NCI-H345 treated with DMSO at 0.1 percent for 48 hours (cell line): ENCODE results near the gene RAB5IF.
"Not testable (repeated sequence)": the region's sequence is repeated elsewhere in the genome, so short reads cannot be mapped to it uniquely, and the experiment has no call there.

ENCODE experiments used
- DNase-seq: peaks from one replicate; lab custom pipeline; 2025; ENCODE audit not compliant: unreplicated experiment; lab: John Stamatoyannopoulos, UW

The RAB5IF gene

GRCh38 chr20:36585410-36586125 lies 20.0 kb upstream of the RAB5IF start:
- DNase-seq, result peak; percentile 97

DNA sequence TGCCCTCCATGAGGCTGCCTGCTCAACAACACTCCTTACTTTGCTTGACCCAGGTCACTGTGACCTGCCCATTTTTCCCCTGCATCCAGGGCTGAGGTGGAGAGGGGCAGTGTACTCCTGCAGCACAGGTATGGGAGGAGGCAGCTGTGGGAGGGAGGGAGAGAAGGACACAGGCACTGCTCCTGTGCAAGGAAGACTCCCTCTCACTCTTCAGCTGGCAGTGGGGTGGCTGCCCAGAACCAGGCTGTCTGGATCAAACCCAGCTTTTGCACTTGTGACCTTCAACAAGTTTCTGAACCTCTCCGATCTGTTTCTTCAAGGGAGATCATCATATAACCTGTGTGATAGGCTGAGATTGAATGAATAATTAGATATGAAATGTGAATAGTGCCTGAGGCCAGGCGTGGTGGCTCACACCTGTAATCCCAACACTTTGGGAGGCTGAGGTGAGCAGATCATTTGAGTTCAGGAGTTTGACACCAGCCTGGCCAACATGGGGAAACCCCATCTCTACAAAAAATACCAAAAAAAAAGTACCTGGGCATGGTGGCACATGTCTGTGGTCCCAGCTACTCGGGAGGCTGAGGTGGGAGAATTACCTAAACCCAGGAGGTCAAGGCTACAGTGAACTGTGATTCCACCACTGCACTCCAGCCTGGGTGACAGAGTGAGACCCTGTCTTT lies 18.1 kb upstream of the RAB5IF start:
- DNase-seq, result no peak

- no peak for DNase-seq
Observed at GRCh38 chr20:36591281-36591680, 14.3 kb upstream of the RAB5IF start.

GRCh38 chr20:36591854-36592641 lies 13.5 kb upstream of the RAB5IF start:
- DNase-seq, result no peak

GRCh38 chr20:36593347-36593929 lies 12.1 kb upstream of the RAB5IF start:
- DNase-seq, result no peak

- no peak for DNase-seq
Observed at GRCh38 chr20:36599912-36600345, 5.7 kb upstream of the RAB5IF start.

DNA sequence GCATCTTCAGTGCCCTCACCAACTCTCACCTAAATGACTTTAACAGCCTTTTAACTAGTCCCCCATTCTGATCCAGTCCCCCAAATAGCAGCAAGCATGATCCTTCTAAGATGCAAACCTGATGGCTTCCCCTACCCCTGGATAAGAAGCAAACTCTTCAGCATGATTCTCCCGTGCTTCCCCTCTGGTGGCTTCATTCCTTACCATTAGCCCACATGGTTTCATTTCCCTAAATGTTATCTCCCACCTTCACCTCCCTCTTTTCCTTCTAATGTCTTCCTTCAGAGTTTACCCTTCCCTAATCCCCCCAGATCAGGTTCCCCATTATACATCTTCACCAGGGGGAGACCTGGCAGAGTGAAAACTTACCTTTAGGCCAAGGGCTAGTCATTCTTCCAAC lies 4.0 kb upstream of the RAB5IF start:
- no peak for DNase-seq

DNA sequence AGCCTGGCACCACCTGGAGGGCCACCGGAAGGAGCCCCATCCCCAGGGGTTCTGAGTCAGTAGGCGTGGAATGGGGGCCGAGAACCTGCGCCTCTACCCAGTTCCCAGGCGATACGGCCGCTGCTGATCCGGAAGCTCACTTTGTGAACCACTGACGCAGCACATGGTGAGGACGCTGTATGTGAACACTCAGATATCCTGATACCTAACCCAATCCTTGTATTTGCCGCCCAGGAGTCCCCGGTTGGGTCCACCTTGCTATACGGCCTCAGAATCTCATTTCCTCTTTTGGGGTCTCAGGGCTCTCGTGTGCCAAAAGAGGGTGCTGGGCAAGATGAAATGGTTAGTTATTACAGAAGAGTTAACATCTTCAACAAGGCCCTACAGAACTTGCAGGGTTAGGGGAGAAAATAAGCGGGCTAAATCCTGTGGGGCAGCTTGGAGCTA lies 604 bp upstream of the RAB5IF start:
- DNase-seq, result no peak

DNA sequence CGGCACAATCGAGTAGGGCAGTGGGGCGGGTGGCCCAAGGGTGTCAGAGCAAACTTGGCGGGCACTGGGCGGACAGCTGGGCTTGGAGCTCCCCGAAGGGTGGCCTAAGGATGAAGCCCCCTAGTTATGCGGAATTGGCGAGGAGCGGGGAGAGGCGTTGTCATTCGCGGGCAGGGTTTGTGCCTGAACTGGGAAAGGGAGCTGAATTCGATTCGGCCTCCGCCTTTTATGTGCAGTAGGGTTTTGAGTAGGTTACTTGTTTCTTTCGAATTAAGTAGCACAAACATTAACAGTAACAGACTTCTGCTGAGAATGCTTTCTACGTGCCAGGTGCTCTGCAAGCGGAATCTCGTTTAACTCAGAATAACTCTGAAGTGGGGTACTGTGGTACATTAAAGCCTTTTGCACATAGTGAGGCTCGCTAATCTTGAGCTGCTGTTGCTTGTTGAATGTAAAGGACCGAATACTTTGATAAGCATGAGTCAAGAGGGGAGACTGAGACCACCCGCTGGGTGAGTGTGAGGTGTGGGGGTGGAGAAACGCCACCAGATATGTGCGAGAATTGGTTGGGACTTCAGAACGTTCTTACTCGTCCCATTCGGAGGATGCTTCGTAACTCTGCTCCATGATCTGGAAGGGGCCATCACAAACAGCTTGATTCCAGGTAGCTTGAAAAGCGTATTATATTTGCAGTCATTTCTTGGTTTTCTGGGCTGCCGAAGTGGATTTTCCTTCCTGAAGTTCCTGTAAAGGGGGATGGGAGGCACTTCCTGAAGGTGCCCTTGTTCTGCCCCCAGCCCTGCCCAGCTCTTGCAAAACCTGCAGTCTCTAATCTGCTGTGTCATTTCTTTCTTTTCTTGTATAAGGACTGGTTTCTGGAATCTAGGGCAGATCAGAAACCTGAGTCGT lies 833 bp downstream of the RAB5IF start:
- no peak for DNase-seq

DNA sequence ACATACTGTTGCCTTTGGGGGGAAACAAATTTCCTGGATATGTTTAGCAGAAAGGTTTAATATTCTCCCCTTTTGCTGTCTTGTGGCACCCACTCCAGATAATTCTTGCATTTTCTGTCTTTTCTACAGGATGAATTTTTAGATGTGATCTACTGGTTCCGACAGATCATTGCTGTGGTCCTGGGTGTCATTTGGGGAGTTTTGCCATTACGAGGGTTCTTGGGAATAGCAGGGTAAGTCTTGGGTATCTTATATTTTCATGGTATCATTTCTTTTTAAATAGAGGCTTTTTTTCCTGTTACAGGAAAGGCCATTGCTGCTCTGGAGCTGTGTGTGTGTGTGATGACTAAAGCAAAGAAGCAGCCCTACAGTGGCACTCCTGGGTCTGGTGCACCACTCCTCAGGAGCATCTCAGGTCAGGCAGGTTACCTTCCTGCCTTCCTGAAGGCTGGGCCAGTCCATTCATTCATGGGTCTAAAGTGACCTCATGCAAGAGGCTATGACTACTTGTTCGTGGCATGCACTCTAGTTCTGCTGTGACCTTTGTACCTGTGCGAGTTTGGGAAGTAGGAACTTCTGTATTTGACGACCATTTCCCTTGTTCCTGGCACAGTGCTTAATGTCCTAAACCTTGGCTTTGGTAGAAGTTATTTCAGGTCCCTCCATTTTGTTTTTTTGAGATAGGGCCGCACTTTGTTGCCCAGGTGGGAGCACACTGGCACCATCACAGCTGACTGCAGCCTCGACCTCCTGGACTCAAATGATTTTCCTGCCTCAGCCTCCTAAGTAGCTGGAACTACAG lies 2.2 kb downstream of the RAB5IF start:
- no peak for DNase-seq

DNA sequence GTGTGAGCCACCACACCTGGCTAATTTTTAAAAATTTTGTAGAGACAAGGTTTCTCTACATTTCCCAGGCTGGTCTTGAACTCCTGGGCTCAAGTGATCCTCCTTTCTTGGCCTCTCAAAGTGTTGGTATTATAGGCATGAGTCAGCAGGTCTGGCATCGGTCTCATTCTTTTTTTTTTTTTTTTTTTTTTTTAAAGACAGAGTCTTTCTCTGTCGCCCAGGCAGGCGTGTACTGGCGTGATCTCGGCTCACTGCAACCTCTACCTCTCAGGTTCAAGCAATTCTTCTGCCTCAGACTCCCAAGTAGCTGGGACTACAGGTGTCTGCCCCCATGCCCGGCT lies 2.8 kb downstream of the RAB5IF start:
- DNase-seq, result not testable (repeated sequence)

GRCh38 chr20:36611625-36612024 lies 6.0 kb downstream of the RAB5IF start:
- no peak for DNase-seq

GRCh38 chr20:36613974-36614373 lies 8.4 kb downstream of the RAB5IF start:
- DNase-seq, result peak; percentile 93

- no peak for DNase-seq
Observed at GRCh38 chr20:36614781-36615557, 9.4 kb downstream of the RAB5IF start.

- DNase-seq, result no peak
Observed at GRCh38 chr20:36620917-36621316, 15.3 kb downstream of the RAB5IF start.

- no peak for DNase-seq
Observed at GRCh38 chr20:36623444-36623843, 17.9 kb downstream of the RAB5IF start.

- DNase-seq, result no peak
Observed at GRCh38 chr20:36624068-36624943, 18.7 kb downstream of the RAB5IF start.

DNA sequence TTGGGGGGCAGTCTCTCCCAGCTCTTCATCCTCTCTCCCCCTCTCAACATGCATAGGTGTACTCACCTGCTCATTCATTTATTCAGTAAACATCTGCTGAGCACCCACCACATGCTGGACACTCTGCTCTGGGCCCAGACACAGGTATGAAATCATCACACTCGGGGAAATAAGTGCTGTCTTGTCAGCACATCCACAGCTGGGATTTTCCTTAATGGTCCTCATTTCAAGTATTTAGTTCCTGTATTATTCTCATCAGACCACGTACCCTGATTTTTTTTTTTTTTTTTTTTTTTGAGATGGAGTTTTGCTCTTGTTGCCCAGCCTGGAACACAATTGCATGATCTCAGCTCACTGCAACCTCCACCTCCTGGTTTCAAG lies 19.4 kb downstream of the RAB5IF start:
- DNase-seq, result no peak
